Pulmonary artery endothelial cell (primary cell): ENCODE results near the gene TMEM86B. TPM values are rescaled to one million over a fixed set of nuclear protein-coding genes. Genes with fewer than 3 reads are reported as not detected.

Experiments
- DNase-seq: peaks from one replicate; pipeline ENCODE4 v3.0.0-alpha.2; 2011; ENCODE audit warnings: low read depth, low spot score
- total RNA-seq: library from RNA; depleted of rRNA; stranded (reverse); fragments of >200 nt; gene quantifications from 2 replicates; pipeline ENCODE4 v1.2.3, GENCODE V29; 2014

TMEM86B gene
- total RNA-seq, 1 donor from 2014 or later = 0.73 TPM

DNA sequence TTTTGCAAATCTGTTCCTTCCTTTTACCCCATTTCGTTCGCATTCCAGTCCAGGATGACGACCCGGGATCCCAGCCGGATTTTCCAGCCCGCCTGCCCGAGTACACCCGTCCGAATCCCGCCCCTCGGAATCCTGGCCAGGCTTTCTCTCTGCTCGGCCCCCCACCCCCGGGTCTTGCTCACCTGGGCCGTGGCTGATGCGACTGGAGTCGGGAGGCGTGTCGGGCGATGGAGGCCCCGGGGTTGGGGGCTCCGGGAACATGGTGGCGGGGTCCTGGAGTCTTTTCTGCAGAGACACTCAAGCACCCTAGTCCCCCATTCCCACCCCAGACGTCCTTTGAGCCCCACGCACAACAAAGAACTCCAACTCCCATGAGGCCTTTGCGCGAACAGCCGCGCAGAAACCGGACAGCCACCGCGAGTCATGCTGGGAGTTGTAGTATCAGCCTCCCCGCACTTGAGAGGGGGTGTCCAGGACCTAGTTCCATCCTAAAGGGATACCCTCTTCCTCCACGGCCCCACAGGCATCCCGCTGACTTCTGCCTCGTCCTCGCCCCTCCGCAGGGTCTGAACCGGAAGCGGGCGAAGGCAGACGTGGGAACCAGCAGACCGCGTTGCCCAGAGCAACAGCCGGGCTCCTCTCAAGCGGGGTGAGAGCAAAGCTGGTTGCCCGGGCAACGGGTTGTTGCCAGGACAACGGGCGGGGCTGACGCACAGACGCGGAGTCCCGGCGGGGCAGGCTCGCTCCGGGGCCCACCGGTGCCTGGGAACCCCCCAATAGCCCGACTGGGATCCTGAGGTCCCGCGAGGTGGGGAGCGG is 49.6 kb downstream of the TMEM86B start:
- no peak for DNase-seq

Other genes starting within 250 kb of the TMEM86B start
- not detected in 2 replicates for gene GP6, start 190.5 kb downstream of the TMEM86B start, total RNA-seq
- gene RDH13, start 165.6 kb downstream of the TMEM86B start, total RNA-seq = 10.6 and 13.8 TPM in 2 replicates
- gene EPS8L1, start 152.9 kb downstream of the TMEM86B start, total RNA-seq = 4.7 and 7.5 TPM in 2 replicates
- gene PPP1R12C, start 111.1 kb downstream of the TMEM86B start, total RNA-seq = 34.8 and 37.1 TPM in 2 replicates
- gene TNNT1, start 79.6 kb downstream of the TMEM86B start, total RNA-seq = 2.0 and 2.3 TPM in 2 replicates
- gene TNNI3, start 71.0 kb downstream of the TMEM86B start, total RNA-seq = not detected in 2 replicates
- 0.32 and 0.73 TPM in 2 replicates for gene DNAAF3, start 62.1 kb downstream of the TMEM86B start, total RNA-seq
- not detected in 2 replicates for gene SYT5, start 48.5 kb downstream of the TMEM86B start, total RNA-seq
- gene PTPRH, start 19.3 kb downstream of the TMEM86B start, total RNA-seq = 0.46 and 1.2 TPM in 2 replicates
- gene PPP6R1, start 30.3 kb upstream of the TMEM86B start, total RNA-seq = 32.5 and 33.0 TPM in 2 replicates
- gene HSPBP1, start 51.3 kb upstream of the TMEM86B start, total RNA-seq = 30.1 and 37.8 TPM in 2 replicates
- 0.07 and 0.40 TPM in 2 replicates for gene BRSK1, start 55.2 kb upstream of the TMEM86B start, total RNA-seq
- gene TMEM150B, start 96.6 kb upstream of the TMEM86B start, total RNA-seq = not detected in 2 replicates
- 4.3 and 4.8 TPM in 2 replicates for gene KMT5C, start 111.1 kb upstream of the TMEM86B start, total RNA-seq
- gene COX6B2, start 126.0 kb upstream of the TMEM86B start, total RNA-seq = not detected in 2 replicates
- not detected in 2 replicates for gene GARIN5B, start 134.5 kb upstream of the TMEM86B start, total RNA-seq
- gene IL11, start 141.7 kb upstream of the TMEM86B start, total RNA-seq = 0.33 TPM in 1 of 2 replicates, not detected in the other
- not detected in 2 replicates for gene TMEM190, start 148.1 kb upstream of the TMEM86B start, total RNA-seq
- gene TMEM238, start 155.5 kb upstream of the TMEM86B start, total RNA-seq = 0.21 and 0.46 TPM in 2 replicates
- 208 and 256 TPM in 2 replicates for gene RPL28, start 157.2 kb upstream of the TMEM86B start, total RNA-seq
- 150 and 327 TPM in 2 replicates for gene UBE2S, start 179.0 kb upstream of the TMEM86B start, total RNA-seq
- gene SHISA7, start 214.5 kb upstream of the TMEM86B start, total RNA-seq = not detected in 2 replicates
- 36.0 and 63.3 TPM in 2 replicates for gene ISOC2, start 232.9 kb upstream of the TMEM86B start, total RNA-seq
- gene C19orf85, start 236.0 kb upstream of the TMEM86B start, total RNA-seq = not detected in 2 replicates
- 0.99 and 1.1 TPM in 2 replicates for gene ZNF628, start 247.9 kb upstream of the TMEM86B start, total RNA-seq